HEK293 (cell line): ENCODE results near the gene FAM43A.

ENCODE experiments used
- ATF2 ChIP-seq: fragments of 450-650 bp; formaldehyde crosslinking; IDR thresholded peaks from 2 replicates; pipeline ENCODE4 v1.5.1; 2016; ENCODE audit warnings: missing biosample characterization, missing genetic modification characterization, low read depth
- CTCF ChIP-seq: fragments of 450-650 bp; formaldehyde crosslinking; IDR thresholded peaks from 2 replicates; pipeline ENCODE4 v1.5.1; 2016; ENCODE audit warnings: missing biosample characterization, missing genetic modification characterization
- GLI4 ChIP-seq: fragments of 450-650 bp; formaldehyde crosslinking; IDR thresholded peaks from 2 replicates; pipeline ENCODE4 v1.5.1; 2016; ENCODE audit warnings: missing biosample characterization, missing genetic modification characterization
- ZNF292 ChIP-seq: fragments of 450-650 bp; formaldehyde crosslinking; IDR thresholded peaks from 2 replicates; pipeline ENCODE4 v1.5.1; 2016; ENCODE audit warnings: low read depth, missing biosample characterization, missing genetic modification characterization, borderline replicate concordance
- ZNF366 ChIP-seq: fragments of 450-650 bp; formaldehyde crosslinking; conservative IDR thresholded peaks from 2 replicates; pipeline ENCODE4 v1.5.1; 2016; ENCODE audit warnings: missing biosample characterization, missing genetic modification characterization
- ZNF394 ChIP-seq: fragments of 450-650 bp; formaldehyde crosslinking; IDR thresholded peaks from 2 replicates; pipeline ENCODE4 v1.5.1; 2016; ENCODE audit warnings: missing biosample characterization, missing genetic modification characterization, mild to moderate bottlenecking, moderate library complexity, borderline replicate concordance
- ZNF548 ChIP-seq: fragments of 450-650 bp; formaldehyde crosslinking; IDR thresholded peaks from 2 replicates; pipeline ENCODE4 v1.5.1; 2016; ENCODE audit warnings: missing biosample characterization, missing genetic modification characterization
- ZSCAN5A ChIP-seq: fragments of 450-650 bp; formaldehyde crosslinking; IDR thresholded peaks from 2 replicates; pipeline ENCODE4 v1.5.1; 2016; ENCODE audit warnings: missing biosample characterization, missing genetic modification characterization

GRCh38 chr3:194686816-194687637 lies 1.3 kb downstream of the FAM43A start:
- TF ChIP-seq CTCF (tag by site-specific recombination) (no peak), ATF2 (no peak), ZNF394 (tag by site-specific recombination) (no peak), ZNF292 (tag by site-specific recombination) (no peak), ZNF366 (tag by site-specific recombination) (no peak), GLI4 (no peak), ZSCAN5A (no peak), ZNF548 (tag by site-specific recombination) (no peak)
